ENCODE results near the gene DIS3. TPM values are rescaled to one million over a fixed set of nuclear protein-coding genes. Genes with fewer than 3 reads are reported as not detected.

DIS3 gene
- polyA plus RNA-seq, 3 donors = 6.7 to 11.3 (median 8.4) TPM

DNA sequence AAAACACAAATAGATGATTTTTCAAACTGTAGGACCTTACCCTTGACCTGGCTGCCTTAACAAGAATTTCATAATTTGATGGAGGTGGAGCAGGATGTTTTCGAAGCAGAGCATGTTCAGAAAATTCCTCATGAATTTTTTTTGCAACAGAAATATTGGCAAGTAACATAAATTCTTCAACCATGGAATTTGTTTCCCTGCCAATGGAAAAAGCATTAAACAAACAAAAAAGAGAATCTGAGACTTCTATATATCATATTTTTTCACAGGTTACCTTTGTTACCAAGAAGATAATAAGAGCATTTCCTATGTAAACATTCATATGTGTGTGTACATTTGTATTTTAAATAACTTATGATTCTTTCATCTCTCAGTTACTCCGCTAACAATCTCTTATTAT is 18.3 kb downstream of the DIS3 start:
- Histone ChIP-seq H2AFZ (ENCODE audit: insufficient read depth, low read depth, low read length, poor library complexity, severe bottlenecking) (no peak overlapping the region), H3K36me3 (replicated peaks in 1 of 2; ENCODE audit: control insufficient read depth in 1 of 2, insufficient read depth in 2 of 2, low read length in 2 of 2) (peaks cover 98 to 100% of the 10 kb centered on the region in 2 donors), H3K27me3 (ENCODE audit: control insufficient read depth in 2 of 2, insufficient read depth in 2 of 2, low read length in 2 of 2) (no peaks in the 10 kb centered on the region), H3K9ac (ENCODE audit: insufficient read depth, low read length, poor library complexity, severe bottlenecking) (no peak overlapping the region), H3K4me2 (replicated peaks; ENCODE audit: extremely low read depth, low read length, poor library complexity, severe bottlenecking) (no peak overlapping the region), H3K9me3 (replicated peaks in 1 of 2; ENCODE audit: control insufficient read depth in 1 of 2, insufficient read depth in 1 of 2, low read length in 2 of 2) (no peaks in the 10 kb centered on the region), H3K4me1 (ENCODE audit: control insufficient read depth in 1 of 2, insufficient read depth in 2 of 2, low read length in 2 of 2) (no peaks in the 10 kb centered on the region), H4K20me1 (ENCODE audit: insufficient read depth, low read length) (no peaks in the 10 kb centered on the region), H3K4me3 (replicated peaks in 1 of 3; ENCODE audit: low read depth in 2 of 3, low read length in 3 of 3) (no peak overlapping the region), H3K79me2 (ENCODE audit: insufficient read depth, low read length) (no peaks in the 10 kb centered on the region), H3K27ac (ENCODE audit: low read depth in 1 of 2, low read length in 2 of 2) (no peak overlapping the region)
- intact Hi-C loops (cut with micrococcal nuclease) = no loop called here
- TF ChIP-seq, protein P1, sequence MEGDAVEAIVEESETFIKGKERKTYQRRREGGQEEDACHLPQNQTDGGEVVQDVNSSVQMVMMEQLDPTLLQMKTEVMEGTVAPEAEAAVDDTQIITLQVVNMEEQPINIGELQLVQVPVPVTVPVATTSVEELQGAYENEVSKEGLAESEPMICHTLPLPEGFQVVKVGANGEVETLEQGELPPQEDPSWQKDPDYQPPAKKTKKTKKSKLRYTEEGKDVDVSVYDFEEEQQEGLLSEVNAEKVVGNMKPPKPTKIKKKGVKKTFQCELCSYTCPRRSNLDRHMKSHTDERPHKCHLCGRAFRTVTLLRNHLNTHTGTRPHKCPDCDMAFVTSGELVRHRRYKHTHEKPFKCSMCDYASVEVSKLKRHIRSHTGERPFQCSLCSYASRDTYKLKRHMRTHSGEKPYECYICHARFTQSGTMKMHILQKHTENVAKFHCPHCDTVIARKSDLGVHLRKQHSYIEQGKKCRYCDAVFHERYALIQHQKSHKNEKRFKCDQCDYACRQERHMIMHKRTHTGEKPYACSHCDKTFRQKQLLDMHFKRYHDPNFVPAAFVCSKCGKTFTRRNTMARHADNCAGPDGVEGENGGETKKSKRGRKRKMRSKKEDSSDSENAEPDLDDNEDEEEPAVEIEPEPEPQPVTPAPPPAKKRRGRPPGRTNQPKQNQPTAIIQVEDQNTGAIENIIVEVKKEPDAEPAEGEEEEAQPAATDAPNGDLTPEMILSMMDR (IDR thresholded peaks at IDR 0.05) = no peak
- no peak for DNase-seq
- no peaks in the 10 kb centered on the region for H3K4me1 Mint-ChIP-seq
- H3K27me3 Mint-ChIP-seq (ENCODE audit: low read depth in 3 of 3) = no peaks in the 10 kb centered on the region
- peaks cover 83 to 86% of the 10 kb centered on the region in 2 donors for H3K36me3 Mint-ChIP-seq
- H3K9me3 Mint-ChIP-seq = no peaks in the 10 kb centered on the region
- no peak overlapping the region for H3K4me3 Mint-ChIP-seq
- peak overlapping the region in 1 of 7 donors; percentile 66 for H3K27ac Mint-ChIP-seq
- no CpG with 5 or more reads among the region's 2 CpGs for WGBS (ENCODE audit: insufficient coverage)

DNA sequence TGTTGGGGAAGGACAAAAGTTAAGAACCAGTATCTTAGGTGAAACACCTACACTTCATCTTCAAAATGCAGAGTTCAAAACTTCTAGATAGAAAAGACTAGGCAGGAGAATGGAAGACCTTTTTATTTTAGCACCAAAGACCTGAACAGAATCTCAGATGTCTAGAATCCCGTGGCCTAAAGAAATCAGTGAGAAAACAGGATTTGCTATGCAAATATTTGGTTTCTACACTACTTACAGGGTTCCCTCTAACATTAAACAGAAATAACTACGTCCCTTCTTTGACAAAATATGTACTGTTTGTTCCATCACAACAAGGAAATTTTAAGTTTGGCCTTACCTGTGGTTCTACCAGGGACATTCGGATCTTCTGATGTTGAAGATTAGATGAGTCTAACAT is 21.5 kb downstream of the DIS3 start:
- Mint-ChIP-seq H3K36me3 (peaks cover 71 to 78% of the 10 kb centered on the region in 2 donors), H3K27me3 (ENCODE audit: low read depth in 3 of 3) (no peaks in the 10 kb centered on the region), H3K9me3 (no peaks in the 10 kb centered on the region), H3K27ac (no peak overlapping the region), H3K4me1 (no peaks in the 10 kb centered on the region), H3K4me3 (no peak overlapping the region)
- no peak overlapping the region for H3K4me2 ChIP-seq (replicated peaks; ENCODE audit: extremely low read depth, low read length, poor library complexity, severe bottlenecking)
- no peak overlapping the region for H3K9ac ChIP-seq (ENCODE audit: insufficient read depth, low read length, poor library complexity, severe bottlenecking)
- H3K27ac ChIP-seq (ENCODE audit: low read depth in 1 of 2, low read length in 2 of 2) = no peak overlapping the region
- no peak overlapping the region for H2AFZ ChIP-seq (ENCODE audit: insufficient read depth, low read depth, low read length, poor library complexity, severe bottlenecking)
- no peaks in the 10 kb centered on the region for H3K27me3 ChIP-seq (ENCODE audit: control insufficient read depth in 2 of 2, insufficient read depth in 2 of 2, low read length in 2 of 2)
- WGBS (ENCODE audit: insufficient coverage) = no CpG with 5 or more reads among the region's 3 CpGs
- no peaks in the 10 kb centered on the region for H3K9me3 ChIP-seq (replicated peaks in 1 of 2; ENCODE audit: control insufficient read depth in 1 of 2, insufficient read depth in 1 of 2, low read length in 2 of 2)
- no peaks in the 10 kb centered on the region for H3K79me2 ChIP-seq (ENCODE audit: insufficient read depth, low read length)
- H3K4me1 ChIP-seq (ENCODE audit: control insufficient read depth in 1 of 2, insufficient read depth in 2 of 2, low read length in 2 of 2) = no peaks in the 10 kb centered on the region
- no peak for DNase-seq
- intact Hi-C loops (cut with micrococcal nuclease) = no loop called here
- H3K4me3 ChIP-seq (replicated peaks in 1 of 3; ENCODE audit: low read depth in 2 of 3, low read length in 3 of 3) = no peak overlapping the region
- peaks cover 95 to 100% of the 10 kb centered on the region in 2 donors for H3K36me3 ChIP-seq (replicated peaks in 1 of 2; ENCODE audit: control insufficient read depth in 1 of 2, insufficient read depth in 2 of 2, low read length in 2 of 2)
- peaks cover 11% of the 10 kb centered on the region for H4K20me1 ChIP-seq (ENCODE audit: insufficient read depth, low read length)
- TF ChIP-seq, protein P1 (IDR thresholded peaks at IDR 0.05) = no peak
